H1 (cell line): Measurements from ENCODE around the gene EXTL1. TPM values are rescaled to one million over a fixed set of nuclear protein-coding genes. Genes with fewer than 3 reads are reported as not detected.

Source experiments
- CTCF ChIA-PET: fragments of 300-600 bp; sonication (Branson Sonifier 250); formaldehyde crosslinking; loops from one replicate; lab custom pipeline; 2021; ENCODE audit not compliant: partially characterized antibody; lab: Charles Lee
- POLR2A ChIA-PET: fragments of 300-600 bp; sonication (Branson Sonifier 250); formaldehyde crosslinking; loops from one replicate; lab custom pipeline; 2021; ENCODE audit warnings: inconsistent platforms; ENCODE audit not compliant: partially characterized antibody; lab: Charles Lee
- DNase-seq, 2 experiments: peaks; one replicate each; pipeline versions ENCODE4 v3.0.0 to v3.0.0-alpha.2; 2010 to 2022; ENCODE audit warnings: low spot score in 2 of 2, low read depth in 1 of 2, mixed read lengths in 1 of 2
- FAIRE-seq: peaks from 2 replicates; lab custom pipeline; 2011; peaks lifted over from hg19 to GRCh38; lab: Jason Lieb, UNC
- H2AFZ ChIP-seq: 2 replicates; pipeline ENCODE4 v1.8.1; 2012; ENCODE audit warnings: low read length, inconsistent platforms
- H2AK5ac ChIP-seq: 2 replicates; pipeline ENCODE4 v1.6.1; 2013; ENCODE audit warnings: low read depth, low read length
- H2BK120ac ChIP-seq: replicated peaks from 2 replicates; pipeline ENCODE3; 2013; ENCODE audit warnings: low read depth, low read length, inconsistent platforms
- H2BK12ac ChIP-seq: 2 replicates; pipeline ENCODE4 v1.6.1; 2013; ENCODE audit warnings: low read depth, low read length
- H2BK15ac ChIP-seq: 2 replicates; pipeline ENCODE4 v1.6.1; 2013; ENCODE audit warnings: low read length
- H2BK20ac ChIP-seq: 2 replicates; pipeline ENCODE4 v1.6.1; 2013; ENCODE audit warnings: low read length
- H2BK5ac ChIP-seq: 2 replicates; pipeline ENCODE4 v1.6.1; 2013; ENCODE audit warnings: low read depth, low read length
- H3K14ac ChIP-seq: 2 replicates; pipeline ENCODE4 v1.6.1; 2013; ENCODE audit warnings: inconsistent platforms; ENCODE audit not compliant: insufficient read length
- H3K18ac ChIP-seq: 2 replicates; pipeline ENCODE4 v1.6.1; 2013; ENCODE audit warnings: low read length; ENCODE audit errors: extremely low read depth
- H3K23ac ChIP-seq: 2 replicates; pipeline ENCODE4 v1.6.1; 2013; ENCODE audit warnings: inconsistent platforms; ENCODE audit not compliant: insufficient read length
- H3K23me2 ChIP-seq: 2 replicates; pipeline ENCODE4 v1.6.1; 2013; ENCODE audit warnings: low read depth, low read length
- H3K27ac ChIP-seq: 2 replicates; pipeline ENCODE4 v1.6.1; 2011; ENCODE audit warnings: low read depth, low read length, inconsistent platforms
- H3K27me3 ChIP-seq, 4 experiments: replicated peaks in 1 of 4; 1 replicate in 1 of 4; 2 replicates in 3 of 4; pipeline versions ENCODE4 v1.6.1 to v1.8.1; 2011 to 2013; ENCODE audit warnings: low read length in 3 of 4, mild to moderate bottlenecking in 3 of 4, inconsistent platforms in 2 of 4, mixed read lengths in 2 of 4, moderate library complexity in 1 of 4; ENCODE audit not compliant: control insufficient read depth in 3 of 4, insufficient read depth in 3 of 4; ENCODE audit errors: extremely low read depth in 1 of 4
- H3K36me3 ChIP-seq, 4 experiments: 2 replicates each; pipeline versions ENCODE4 v1.6.1 to v1.8.1; 2011 to 2013; ENCODE audit warnings: mild to moderate bottlenecking in 4 of 4, low read length in 3 of 4, moderate library complexity in 2 of 4, control low read depth in 1 of 4, inconsistent platforms in 1 of 4; ENCODE audit not compliant: insufficient read depth in 4 of 4, control insufficient read depth in 2 of 4
- H3K4ac ChIP-seq: replicated peaks from 2 replicates; pipeline ENCODE3; 2013; ENCODE audit warnings: low read length, low read depth, mixed read lengths, inconsistent platforms; ENCODE audit not compliant: insufficient read length
- H3K4me1 ChIP-seq, 4 experiments: replicated peaks in 1 of 4; 1 replicate in 1 of 4; 2 replicates in 3 of 4; pipeline versions ENCODE4 v1.6.1 to v1.8.1; 2011 to 2013; ENCODE audit warnings: low read length in 3 of 4, inconsistent platforms in 2 of 4, mixed read lengths in 1 of 4; ENCODE audit not compliant: insufficient read depth in 4 of 4, control insufficient read depth in 3 of 4
- H3K4me2 ChIP-seq, 2 experiments: 2 replicates each; pipeline versions ENCODE4 v1.6.1 to v1.8.1; 2011 to 2013; ENCODE audit warnings: low read depth in 2 of 2, low read length in 2 of 2, control low read depth in 1 of 2, inconsistent platforms in 1 of 2, mild to moderate bottlenecking in 1 of 2; ENCODE audit not compliant: insufficient read depth in 1 of 2
- H3K4me3 ChIP-seq, 4 experiments: fragments of 200-600, 300-600 bp in 1 of 4; sonication (generic), shearing (Covaris generic), sonication (Bioruptor Twin) in 1 of 4; 2 replicates each; pipeline versions ENCODE4 v1.5.1 to v1.8.1; 2011 to 2016; ENCODE audit warnings: low read length in 4 of 4, low read depth in 3 of 4, control low read depth in 2 of 4, inconsistent platforms in 2 of 4, mild to moderate bottlenecking in 2 of 4, mixed read lengths in 1 of 4, moderate library complexity in 1 of 4; ENCODE audit not compliant: insufficient read depth in 2 of 4; ENCODE audit errors: extremely low read depth in 1 of 4
- H3K56ac ChIP-seq: replicated peaks from 2 replicates; pipeline ENCODE3; 2013; ENCODE audit warnings: low read depth, mild to moderate bottlenecking, mixed read lengths, low read length, inconsistent platforms; ENCODE audit not compliant: insufficient read length
- H3K79me1 ChIP-seq: 2 replicates; pipeline ENCODE4 v1.6.1; 2013; ENCODE audit warnings: low read depth, low read length, control low read depth
- H3K79me2 ChIP-seq, 2 experiments: 2 replicates each; pipeline versions ENCODE4 v1.6.1 to v1.8.1; 2012 to 2013; ENCODE audit warnings: low read length in 2 of 2, mild to moderate bottlenecking in 2 of 2, inconsistent platforms in 1 of 2; ENCODE audit not compliant: insufficient read depth in 2 of 2, control insufficient read depth in 1 of 2
- H3K9ac ChIP-seq, 4 experiments: replicated peaks in 1 of 4; 1 replicate in 1 of 4; 2 replicates in 3 of 4; pipeline versions ENCODE4 v1.6.1 to v1.8.1; 2011 to 2013; ENCODE audit warnings: low read depth in 3 of 4, low read length in 3 of 4, control low read depth in 2 of 4, mild to moderate bottlenecking in 2 of 4, moderate library complexity in 2 of 4, inconsistent platforms in 1 of 4; ENCODE audit errors: extremely low read depth in 1 of 4
- H3K9me3 ChIP-seq, 2 experiments: 2 replicates each; pipeline versions ENCODE4 v1.6.1 to v1.8.1; 2012 to 2013; ENCODE audit warnings: mild to moderate bottlenecking in 2 of 2, moderate library complexity in 2 of 2, control low read depth in 1 of 2, inconsistent platforms in 1 of 2, low read depth in 1 of 2, low read length in 1 of 2, mixed read lengths in 1 of 2; ENCODE audit not compliant: insufficient read depth in 2 of 2
- H4K20me1 ChIP-seq, 2 experiments: replicated peaks in 1 of 2; 2 replicates each; pipeline versions ENCODE3 to v1.8.1; 2011 to 2013; ENCODE audit warnings: inconsistent platforms in 2 of 2, low read length in 2 of 2, mild to moderate bottlenecking in 1 of 2; ENCODE audit not compliant: insufficient read depth in 2 of 2, control insufficient read depth in 1 of 2
- H4K5ac ChIP-seq: 2 replicates; pipeline ENCODE4 v1.6.1; 2013; ENCODE audit warnings: low read length, low read depth, mixed read lengths, inconsistent platforms; ENCODE audit not compliant: insufficient read length
- H4K8ac ChIP-seq: 2 replicates; pipeline ENCODE4 v1.8.0; 2013; ENCODE audit warnings: mild to moderate bottlenecking, moderate library complexity, low read length, inconsistent platforms; ENCODE audit not compliant: insufficient read depth; ENCODE audit errors: extremely low read depth
- H4K91ac ChIP-seq: replicated peaks from 2 replicates; pipeline ENCODE3; 2013; ENCODE audit warnings: low read length, mixed read lengths, inconsistent platforms; ENCODE audit not compliant: insufficient read length
- BACH1 ChIP-seq: IDR thresholded peaks from 2 replicates; pipeline ENCODE4 v1.6.1; 2012; ENCODE audit warnings: low read length, improper control_type of control experiment
- GTF2F1 ChIP-seq: IDR thresholded peaks from 2 replicates; pipeline ENCODE4 v1.6.1; 2012; ENCODE audit warnings: low read depth, low read length, improper control_type of control experiment, borderline replicate concordance
- KDM5A ChIP-seq: fragments of 200-600 bp; IDR thresholded peaks from 2 replicates; pipeline ENCODE4 v1.7.1; 2012; ENCODE audit warnings: mild to moderate bottlenecking, low read length, inconsistent platforms, mixed read lengths
- SIRT6 ChIP-seq: IDR thresholded peaks from one replicate; pipeline ENCODE4 v1.7.1; 2012; ENCODE audit warnings: low read length, inconsistent platforms
- SP2 ChIP-seq: IDR thresholded peaks from 2 replicates; pipeline ENCODE4 v1.6.1; 2012; ENCODE audit warnings: mild to moderate bottlenecking, low read length, inconsistent platforms
- TBP ChIP-seq: IDR thresholded peaks from 2 replicates; pipeline ENCODE4 v1.6.1; 2011; ENCODE audit warnings: low read depth, low read length, improper control_type of control experiment
- TCF12 ChIP-seq: IDR thresholded peaks from 2 replicates; pipeline ENCODE4 v1.6.1; 2011; ENCODE audit warnings: low read depth, mild to moderate bottlenecking, low read length
- WGBS, 2 experiments: shearing (Covaris generic) in 1 of 2; methylation state at CpG; one replicate each; pipeline versions ENCODE4 v1.1.6 to v1.1.7; 2013 to 2015; ENCODE audit warnings: low lambda C conversion rate in 2 of 2, mixed read lengths in 2 of 2, inconsistent platforms in 1 of 2, low coverage in 1 of 2, missing lambda C conversion rate in 1 of 2; ENCODE audit not compliant: insufficient replicate concordance in 2 of 2, insufficient coverage in 1 of 2, insufficient read length in 1 of 2; ENCODE audit errors: extremely low coverage in 1 of 2, missing lambda C conversion rate in 1 of 2; 5-methylcytosine and 5-hydroxymethylcytosine counted together
- polyA plus RNA-seq, 7 experiments: library from polyadenylated mRNA; depleted of rRNA in 3 of 7; stranded (reverse) in 5 of 7; unstranded in 2 of 7; fragments of >200 nt in 5 of 7; fragments of 200-250 nt in 2 of 7; gene quantifications; 1 replicate in 5 of 7; 2 replicates in 1 of 7; 4 replicates in 1 of 7; pipeline versions ENCODE4 v1.2.1 to v1.2.3, GENCODE V29; 2011 to 2013; ENCODE audit warnings: missing spikeins in 2 of 7, mixed read lengths in 2 of 7
- total RNA-seq: library from RNA; stranded (reverse); fragmentation: NEBNext Ultra II Directional; extraction: Animal tissue kit (Norgen Biotek cat#: 25700); gene quantifications from 2 replicates; pipeline ENCODE4 v1.2.1, GENCODE V29; 2021
- TF ChIP-seq, protein P1 (sequence below), 3 experiments: IDR thresholded peaks; 1 replicate in 2 of 3; 2 replicates in 1 of 3; pipeline versions ENCODE4 v1.5.1 to v1.6.1; 2011; ENCODE audit warnings: low read length in 3 of 3, mild to moderate bottlenecking in 3 of 3, inconsistent platforms in 2 of 3, low read depth in 1 of 3, moderate library complexity in 1 of 3; ENCODE audit not compliant: insufficient read depth in 1 of 3; ENCODE audit errors: control extremely low read depth in 1 of 3

EXTL1 gene
- total and polyA plus RNA-seq, 2 of the 8 experiments (the other 6 are each of a cell fraction or from before 2014, with no cell fraction given), result 0.89 to 1.2 TPM

GRCh38 chr1:25993197-25993951 lies 28.2 kb upstream of the EXTL1 start:
- peak overlapping the region; percentile 6 to 42; a peak in 1 of 4 replicates for H3K4me2 ChIP-seq
- H3K27me3 ChIP-seq, result no peaks in the 10 kb centered on the region; a peak in 1 of 7 replicates
- H2BK5ac ChIP-seq, result no peak overlapping the region
- H2BK12ac ChIP-seq, result no peak overlapping the region
- ChIA-PET CTCF (interaction anchor here (0.6 to 20.0 kb wide), 9 partner anchors 11 to 426 kb away, joined by 3 to 330 read pairs (median 4); partner anchors contain the start of gene STMN1), POLR2A (interaction anchor here (0.7 to 1.6 kb wide), 6 partner anchors 15 to 175 kb away, joined by 3 to 8 read pairs (median 4); no protein-coding TSS in a partner anchor)
- peaks cover 0 to 2% of the 10 kb centered on the region in 2 experiments; a peak in 1 of 4 replicates for H3K79me2 ChIP-seq
- H3K4me1 ChIP-seq, result peaks cover 0 to 9% (median 5%) of the 10 kb centered on the region in 4 experiments; a peak in 4 of 7 replicates
- no peak overlapping the region for H2BK20ac ChIP-seq
- H2BK120ac ChIP-seq, result no peak overlapping the region
- H2BK15ac ChIP-seq, result no peak overlapping the region
- WGBS, 2 experiments, result 83% methylated on average over 8 of the region's 8 CpGs; no CpG with 5 or more reads in 1 of the 2 experiments
- H4K91ac ChIP-seq, result no peak overlapping the region
- no peaks in the 10 kb centered on the region for H3K9me3 ChIP-seq
- H3K4me3 ChIP-seq, result no peak overlapping the region; a peak in 1 of 8 replicates
- no peak overlapping the region for H3K56ac ChIP-seq
- H3K9ac ChIP-seq, result no peak overlapping the region
- peaks cover 4% of the 10 kb centered on the region; the same call in 1 of the 2 replicates for H3K23me2 ChIP-seq
- H4K5ac ChIP-seq, result no peak overlapping the region
- no peak overlapping the region for H3K27ac ChIP-seq
- H4K8ac ChIP-seq, result no peak overlapping the region
- H3K14ac ChIP-seq, result no peak overlapping the region
- H4K20me1 ChIP-seq, result no peaks in the 10 kb centered on the region
- no peak overlapping the region for H3K4ac ChIP-seq
- H2AFZ ChIP-seq, result no peak overlapping the region
- no peak overlapping the region for H2AK5ac ChIP-seq
- no peak overlapping the region for H3K18ac ChIP-seq
- H3K79me1 ChIP-seq, result no peaks in the 10 kb centered on the region
- FAIRE-seq (no peak), DNase-seq (no peak)
- H3K23ac ChIP-seq, result no peak overlapping the region
- H3K36me3 ChIP-seq, result 0 out of 8 replicates have a peak, but pooled peaks cover 0 to 3% (median under 1%) of the 10 kb centered on the region in 4 experiments
- TF ChIP-seq GTF2F1, result no peak
- no peak for TF ChIP-seq SIRT6
- no peak for TF ChIP-seq KDM5A
- TF ChIP-seq TCF12, result 0 out of 2 replicates have a peak, but pooled peaks have one; percentile 67
- TF ChIP-seq BACH1, result no peak
- TF ChIP-seq TBP, result no peak
- TF ChIP-seq, protein P1, sequence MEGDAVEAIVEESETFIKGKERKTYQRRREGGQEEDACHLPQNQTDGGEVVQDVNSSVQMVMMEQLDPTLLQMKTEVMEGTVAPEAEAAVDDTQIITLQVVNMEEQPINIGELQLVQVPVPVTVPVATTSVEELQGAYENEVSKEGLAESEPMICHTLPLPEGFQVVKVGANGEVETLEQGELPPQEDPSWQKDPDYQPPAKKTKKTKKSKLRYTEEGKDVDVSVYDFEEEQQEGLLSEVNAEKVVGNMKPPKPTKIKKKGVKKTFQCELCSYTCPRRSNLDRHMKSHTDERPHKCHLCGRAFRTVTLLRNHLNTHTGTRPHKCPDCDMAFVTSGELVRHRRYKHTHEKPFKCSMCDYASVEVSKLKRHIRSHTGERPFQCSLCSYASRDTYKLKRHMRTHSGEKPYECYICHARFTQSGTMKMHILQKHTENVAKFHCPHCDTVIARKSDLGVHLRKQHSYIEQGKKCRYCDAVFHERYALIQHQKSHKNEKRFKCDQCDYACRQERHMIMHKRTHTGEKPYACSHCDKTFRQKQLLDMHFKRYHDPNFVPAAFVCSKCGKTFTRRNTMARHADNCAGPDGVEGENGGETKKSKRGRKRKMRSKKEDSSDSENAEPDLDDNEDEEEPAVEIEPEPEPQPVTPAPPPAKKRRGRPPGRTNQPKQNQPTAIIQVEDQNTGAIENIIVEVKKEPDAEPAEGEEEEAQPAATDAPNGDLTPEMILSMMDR (IDR thresholded peaks at IDR 0.05; ENCODE audit: control extremely low read depth in 1 of 3, insufficient read depth in 1 of 3, low read depth in 1 of 3, low read length in 3 of 3), result no peak
- no peak for TF ChIP-seq SP2
